Activated T-cell treated with anti-CD3 and anti-CD28 coated beads for 48 hours (primary cell): ENCODE data around the gene CTBP2.

Experiments
- DNase-seq: peaks from one replicate; pipeline ENCODE4 v3.0.0-alpha.2; 2020; ENCODE audit warnings: low read depth

The CTBP2 gene

DNA sequence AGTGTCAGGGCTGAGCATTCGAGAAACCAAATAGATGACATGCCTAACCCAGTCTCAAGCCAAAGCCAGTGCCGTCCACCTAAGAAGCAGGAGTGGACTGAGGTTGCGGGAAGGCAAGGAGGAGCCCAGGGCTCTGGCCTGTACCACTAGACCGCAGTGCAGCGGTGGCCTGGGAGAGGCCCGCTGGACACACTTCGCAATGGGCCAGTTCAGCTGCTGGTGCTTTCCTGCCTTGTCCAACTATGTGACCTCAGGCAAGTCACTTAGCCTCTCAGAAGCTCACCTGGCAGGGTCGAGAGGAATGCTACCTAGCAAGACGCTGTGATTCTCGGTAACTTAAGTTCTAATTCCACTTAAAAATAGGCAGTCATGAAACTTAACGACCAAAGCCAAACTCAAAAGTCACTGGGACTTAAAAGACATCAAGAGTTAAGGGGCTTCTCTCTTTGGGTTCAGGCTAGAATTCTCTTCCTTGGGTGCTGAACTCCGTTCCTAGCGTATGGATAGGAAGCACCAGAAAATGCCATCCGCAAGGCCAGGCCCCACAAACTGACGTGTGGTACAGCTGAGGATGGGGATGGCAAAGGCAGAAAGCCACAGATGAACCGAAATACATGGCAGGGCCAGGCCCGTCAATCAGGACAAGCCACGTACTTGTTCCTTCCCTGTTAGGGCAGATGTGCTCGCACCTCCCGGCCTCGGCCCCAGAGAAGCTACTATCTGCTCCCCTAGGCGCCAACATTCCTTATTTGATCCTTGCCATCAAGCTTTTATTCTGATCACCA, 34.2 kb downstream of the CTBP2 start:
- DNase-seq, result no peak

DNA sequence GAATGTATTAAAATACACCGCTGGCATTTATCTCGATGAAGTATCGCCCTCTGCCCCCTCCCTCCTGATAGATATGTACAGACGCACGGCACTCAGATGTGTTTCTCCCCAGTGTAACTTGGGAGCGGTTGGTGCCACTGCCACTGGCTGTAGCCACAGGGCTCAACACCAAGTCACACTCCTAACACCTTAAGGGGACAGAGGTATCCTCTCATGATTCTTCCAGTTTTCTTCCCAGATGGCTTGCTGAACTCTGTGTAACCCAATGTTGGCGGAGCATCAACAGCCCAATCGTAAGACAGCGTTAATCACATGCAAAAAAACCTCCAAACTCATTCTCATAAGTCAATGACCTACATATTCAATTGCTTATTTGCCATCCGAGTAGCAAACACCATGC, 35.5 kb downstream of the CTBP2 start:
- DNase-seq, result no peak

DNA sequence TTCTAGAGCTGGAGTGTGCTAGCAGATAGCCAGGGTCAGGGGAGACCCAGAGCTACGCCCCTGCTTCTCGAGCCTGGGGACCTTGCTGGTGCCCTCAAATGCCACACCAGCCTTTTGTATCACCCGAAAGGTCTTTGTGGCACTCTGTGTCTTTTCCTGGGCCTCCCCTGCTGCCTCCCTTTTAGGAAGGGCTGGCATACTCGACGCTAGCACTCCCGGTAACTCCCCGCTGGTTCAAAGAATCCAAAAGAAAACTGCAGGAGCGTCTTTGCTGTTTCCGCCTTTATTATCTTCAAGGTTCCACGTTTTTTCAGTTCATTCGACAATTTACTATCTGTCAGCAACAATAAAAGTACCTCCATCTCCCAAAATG, 36.3 kb downstream of the CTBP2 start:
- no peak for DNase-seq

DNA sequence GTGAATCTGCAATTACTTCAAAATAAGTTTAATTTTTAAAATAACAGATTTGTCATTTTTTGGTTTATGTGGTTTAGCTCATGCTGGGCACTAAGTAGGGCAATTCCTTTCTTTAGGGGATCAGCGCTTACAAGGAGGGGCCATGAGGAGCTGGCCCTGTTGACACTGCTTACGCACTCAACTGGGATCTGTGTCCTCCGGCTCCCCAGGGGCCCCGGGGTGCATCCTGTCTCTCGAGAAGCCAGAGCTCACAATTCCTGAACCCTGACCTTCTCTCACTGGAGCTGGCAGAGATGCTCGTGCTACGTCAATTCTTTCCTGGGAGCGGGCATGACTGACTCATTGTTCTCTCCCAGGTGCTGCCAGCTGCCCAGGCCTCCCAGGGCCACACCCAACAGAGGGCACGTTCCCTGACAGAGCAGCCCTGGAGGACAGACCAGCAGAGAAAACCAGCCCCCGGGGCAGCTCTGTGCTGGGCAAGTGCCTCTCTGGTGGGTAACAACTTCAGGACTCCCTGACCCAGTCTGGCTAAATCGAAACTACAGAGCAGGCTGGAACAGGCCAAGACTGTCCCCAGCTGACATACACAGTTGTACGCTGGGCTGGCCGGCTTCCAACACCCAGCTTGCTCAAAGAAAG, 36.8 kb downstream of the CTBP2 start:
- DNase-seq, result no peak

DNA sequence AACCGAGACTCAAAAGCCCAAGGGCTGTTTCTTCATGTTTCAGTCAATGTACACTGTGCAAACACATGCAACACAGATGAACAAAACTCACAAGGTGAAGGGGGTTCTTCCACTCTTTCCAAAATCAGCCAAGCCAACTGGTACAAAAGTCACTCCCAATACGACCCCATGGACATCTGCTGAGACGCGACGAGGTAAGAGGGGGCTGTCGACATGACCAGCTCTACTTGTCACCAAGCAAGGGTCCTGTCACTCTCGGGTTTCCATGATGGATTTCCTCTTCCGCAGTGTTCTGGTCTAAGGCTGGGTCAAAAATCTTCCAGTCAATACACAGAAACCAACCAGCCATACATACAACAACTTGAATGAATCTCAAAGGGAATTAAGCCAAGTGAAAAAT, 37.8 kb downstream of the CTBP2 start:
- no peak for DNase-seq

DNA sequence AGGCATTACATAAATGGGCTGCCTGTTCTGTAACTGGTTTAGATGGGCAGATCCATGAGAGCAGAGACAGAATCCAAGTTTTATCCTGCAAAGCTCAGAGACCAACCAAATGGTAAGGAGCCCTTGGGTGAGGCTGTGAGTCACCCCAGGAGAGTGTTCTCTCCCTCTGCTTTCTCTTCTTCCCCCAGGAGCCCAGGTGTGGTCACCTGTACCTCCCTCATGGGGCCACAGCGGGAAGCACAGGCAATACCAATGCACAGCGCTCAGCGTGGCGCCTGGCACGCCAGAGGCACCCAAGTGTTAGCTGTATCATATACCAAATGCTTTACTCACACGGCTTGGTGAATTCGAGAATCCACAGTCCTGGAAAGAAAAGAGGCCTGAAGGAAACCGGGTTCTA, 39.4 kb downstream of the CTBP2 start:
- no peak for DNase-seq

DNA sequence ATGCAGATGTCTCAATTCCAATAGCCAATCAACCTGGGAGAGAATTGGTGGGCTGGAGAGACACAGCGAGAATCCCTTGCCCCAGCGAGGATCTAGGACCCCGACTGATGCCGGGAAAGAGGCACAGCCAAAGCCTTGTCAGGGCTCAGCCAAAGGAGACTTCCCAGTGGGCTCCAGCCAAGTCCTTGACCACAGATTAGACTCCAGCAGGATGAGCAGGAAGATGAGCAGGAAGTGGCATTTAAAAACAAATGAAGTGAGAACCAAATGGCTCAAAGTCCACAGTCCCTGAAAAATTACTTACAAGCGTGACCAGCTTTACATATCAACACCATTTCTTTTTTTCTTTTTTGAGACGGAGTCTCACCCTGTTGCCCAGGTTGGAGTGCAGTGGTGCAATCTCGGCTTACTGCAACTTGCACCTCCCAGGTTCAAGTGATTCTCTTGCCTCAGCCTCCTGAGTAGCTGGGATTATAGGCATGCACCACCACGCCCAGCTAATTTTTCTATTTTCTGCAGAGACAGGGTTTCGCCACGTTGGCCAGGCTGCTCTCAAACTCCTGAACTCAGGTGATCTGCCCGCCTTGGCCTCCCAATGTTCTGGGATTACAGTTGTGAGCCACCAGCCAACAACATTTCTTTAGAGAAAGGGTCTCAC, 40.2 kb downstream of the CTBP2 start:
- DNase-seq, result no peak

DNA sequence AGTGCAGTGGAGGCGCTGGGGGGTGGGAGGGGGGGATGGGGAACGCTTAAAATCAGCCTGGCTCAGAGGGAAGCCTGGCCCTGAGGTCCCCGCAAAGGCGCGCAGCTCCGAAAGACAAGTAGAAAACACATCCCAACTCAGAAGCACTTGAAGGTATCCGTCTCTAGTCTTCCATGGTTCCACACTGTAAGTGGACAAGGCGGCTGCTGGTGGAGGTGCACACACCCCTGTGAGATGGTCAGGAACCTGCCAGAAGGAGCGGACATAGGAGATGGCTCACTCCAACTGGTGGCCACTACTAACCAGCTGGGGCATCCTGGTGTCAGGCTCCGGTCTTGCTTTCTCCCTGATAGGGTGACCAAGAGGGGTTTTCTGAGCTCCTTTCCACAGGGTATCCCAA, 41.7 kb downstream of the CTBP2 start:
- DNase-seq, result no peak

DNA sequence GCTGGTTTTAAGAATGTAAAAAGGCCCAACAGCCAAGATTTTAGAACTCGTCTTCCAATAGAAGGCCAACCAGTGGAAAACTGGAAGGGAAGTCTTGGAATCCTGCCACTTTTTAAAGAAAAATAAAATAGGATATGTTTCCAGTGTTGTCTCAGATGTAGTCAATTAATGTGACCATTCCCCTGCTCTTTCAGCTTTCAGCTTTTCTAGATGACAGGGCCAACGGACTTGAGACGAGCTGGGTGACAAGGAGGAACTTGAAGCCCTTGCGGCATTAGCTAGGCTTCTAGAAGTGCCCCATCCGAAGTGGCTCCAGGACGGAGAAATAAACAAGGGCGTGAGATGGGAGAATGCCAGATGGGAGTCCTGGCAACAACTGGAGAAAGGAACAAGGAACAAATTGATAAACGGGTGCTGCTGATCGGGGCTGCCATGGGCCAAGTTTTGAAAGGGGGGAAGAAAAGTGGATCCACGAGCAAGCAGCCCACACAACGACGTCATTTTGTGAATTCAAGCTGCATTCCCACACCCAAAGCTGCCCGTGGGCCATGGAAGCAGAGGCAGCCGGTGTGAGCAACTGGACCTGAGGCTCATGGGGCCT, 42.3 kb downstream of the CTBP2 start:
- DNase-seq, result no peak

DNA sequence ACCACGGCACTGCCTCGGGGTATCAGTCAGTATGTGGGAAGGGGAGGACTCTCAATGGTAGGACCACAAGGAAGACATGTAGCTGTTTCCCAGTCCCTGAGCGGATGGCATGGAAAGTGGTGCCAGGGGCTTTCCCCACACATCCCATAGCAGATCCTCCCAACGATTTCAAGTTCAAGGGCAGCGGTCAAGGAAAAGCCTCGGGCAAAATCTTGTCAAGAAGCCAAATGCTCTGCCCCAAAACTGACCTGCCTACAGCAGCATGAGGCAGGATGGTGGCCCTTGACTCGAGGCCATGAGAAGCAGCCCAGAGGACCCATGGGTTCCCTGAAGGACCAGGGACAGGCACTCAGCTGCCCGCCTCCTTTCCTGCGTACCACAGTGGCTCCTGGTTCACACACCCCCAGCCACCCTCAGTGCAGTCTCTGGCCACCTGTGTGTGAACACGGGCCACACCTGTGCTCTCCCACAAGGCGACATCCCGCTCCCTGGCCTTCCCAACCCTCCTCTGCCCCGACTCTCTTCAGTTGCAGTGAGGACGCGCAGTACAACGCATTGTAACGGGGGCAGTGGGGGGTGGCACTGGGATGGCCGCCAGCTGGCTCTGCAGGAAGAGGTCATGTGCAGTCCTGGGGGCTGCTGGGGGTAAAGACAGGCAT, 43.6 kb downstream of the CTBP2 start:
- DNase-seq, result no peak

DNA sequence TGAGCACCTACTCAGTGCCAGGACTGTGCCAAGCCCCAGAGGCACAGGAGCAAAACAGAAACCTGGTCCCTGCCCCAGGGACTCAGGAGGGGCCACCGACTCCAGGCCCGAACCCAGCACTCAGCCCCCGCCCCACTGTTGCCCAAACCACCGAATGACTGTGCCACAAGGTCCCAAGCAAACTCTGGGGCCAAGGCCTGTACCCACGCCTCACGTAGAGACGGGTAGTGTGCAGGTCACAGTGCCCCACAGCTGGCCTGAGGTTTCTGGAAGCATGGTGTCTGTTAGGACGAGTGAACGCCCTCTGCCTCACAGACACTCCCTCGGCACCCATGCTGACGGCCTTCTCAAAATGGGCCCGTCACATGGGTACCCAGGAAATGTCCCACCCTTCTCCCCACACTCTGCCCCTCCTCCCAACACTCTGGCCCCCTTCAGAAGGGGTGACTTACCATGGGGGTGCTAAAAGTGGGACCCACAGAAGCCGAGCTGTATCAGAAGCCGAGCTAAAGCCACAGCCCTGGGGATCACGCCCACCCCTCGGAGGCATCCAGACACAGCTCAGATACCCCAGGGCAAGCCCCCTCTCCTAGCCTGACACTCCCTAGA, 44.2 kb downstream of the CTBP2 start:
- no peak for DNase-seq

DNA sequence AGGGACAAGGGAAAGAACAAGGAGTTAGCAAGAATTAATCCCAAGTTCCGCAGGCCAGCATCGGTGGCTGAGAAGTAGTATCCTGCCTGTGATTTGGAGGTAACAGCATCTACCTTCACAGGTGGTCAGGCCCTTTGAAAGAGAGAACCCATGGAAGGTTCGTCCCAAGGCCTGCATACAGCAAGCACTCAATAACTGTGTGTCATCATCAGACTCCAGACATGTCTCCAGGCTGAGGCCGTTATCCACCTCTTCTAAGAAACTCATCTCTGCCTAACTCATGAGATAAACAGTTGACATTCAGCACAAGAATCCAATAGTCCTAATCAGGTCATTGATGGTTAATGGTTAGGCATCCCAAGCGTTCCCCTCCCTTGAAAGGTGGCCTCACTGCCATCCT, 45.0 kb downstream of the CTBP2 start:
- DNase-seq, result no peak

DNA sequence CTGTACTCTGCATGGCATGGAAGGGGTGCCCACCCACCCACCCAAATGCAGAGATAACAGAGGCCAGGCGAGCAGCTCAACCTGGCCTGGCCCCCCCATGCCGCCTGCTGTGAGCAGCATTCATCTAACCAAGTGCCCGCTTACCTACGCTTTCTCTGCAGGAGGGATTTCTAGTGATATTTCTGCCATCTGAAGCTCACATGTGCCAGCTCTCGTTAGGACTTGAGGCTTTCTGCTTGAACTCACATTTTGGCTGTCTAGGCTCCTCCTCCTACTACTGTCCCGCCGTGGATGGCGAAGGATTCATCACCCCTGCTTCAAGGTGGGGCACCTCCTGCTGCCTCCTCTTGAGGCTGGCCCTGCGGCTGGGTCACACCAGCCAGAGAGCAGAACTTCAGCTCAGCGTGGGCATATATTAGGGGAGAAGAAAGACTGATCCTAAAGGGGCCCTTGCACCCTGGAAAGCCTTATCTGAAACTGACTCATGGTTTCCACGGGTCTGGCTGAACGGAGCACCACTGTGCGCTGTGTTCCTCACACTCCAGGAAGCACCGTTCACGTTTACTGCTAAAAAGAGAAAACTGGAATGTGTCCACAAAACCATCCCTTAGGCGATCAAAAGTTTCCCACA, 45.5 kb downstream of the CTBP2 start:
- DNase-seq, result no peak

DNA sequence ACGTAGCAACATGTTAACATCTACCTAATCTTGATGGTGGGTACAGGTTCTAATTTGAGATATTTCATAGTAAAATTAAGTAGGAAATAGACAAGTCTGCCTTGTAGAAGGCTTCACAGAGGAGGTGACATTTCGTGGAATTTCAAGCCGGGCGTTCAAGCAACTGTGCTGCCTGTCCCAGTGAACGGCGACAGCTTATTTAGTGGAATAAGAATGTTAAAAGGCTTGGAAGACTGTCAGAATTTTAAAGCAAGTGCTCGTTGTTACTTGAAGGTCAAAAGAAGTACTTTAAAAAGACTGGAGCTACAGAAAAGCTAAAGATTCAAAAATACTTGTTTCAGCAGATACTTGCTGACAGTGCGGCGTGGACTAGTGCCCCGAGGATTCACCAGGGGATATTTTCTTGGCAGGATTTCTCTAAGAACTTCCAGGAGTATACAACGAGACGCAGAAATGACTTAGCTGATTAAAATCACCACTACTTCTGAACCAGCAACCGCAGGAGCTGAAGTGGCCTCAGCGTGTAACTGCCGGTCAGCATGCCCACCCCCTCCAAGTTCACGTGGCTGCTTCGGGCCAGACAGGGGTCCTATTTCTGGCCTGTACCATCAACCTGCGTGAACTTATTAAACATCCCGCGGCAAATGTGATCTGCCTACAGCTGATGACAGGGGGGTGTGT, 46.5 kb downstream of the CTBP2 start:
- no peak for DNase-seq

DNA sequence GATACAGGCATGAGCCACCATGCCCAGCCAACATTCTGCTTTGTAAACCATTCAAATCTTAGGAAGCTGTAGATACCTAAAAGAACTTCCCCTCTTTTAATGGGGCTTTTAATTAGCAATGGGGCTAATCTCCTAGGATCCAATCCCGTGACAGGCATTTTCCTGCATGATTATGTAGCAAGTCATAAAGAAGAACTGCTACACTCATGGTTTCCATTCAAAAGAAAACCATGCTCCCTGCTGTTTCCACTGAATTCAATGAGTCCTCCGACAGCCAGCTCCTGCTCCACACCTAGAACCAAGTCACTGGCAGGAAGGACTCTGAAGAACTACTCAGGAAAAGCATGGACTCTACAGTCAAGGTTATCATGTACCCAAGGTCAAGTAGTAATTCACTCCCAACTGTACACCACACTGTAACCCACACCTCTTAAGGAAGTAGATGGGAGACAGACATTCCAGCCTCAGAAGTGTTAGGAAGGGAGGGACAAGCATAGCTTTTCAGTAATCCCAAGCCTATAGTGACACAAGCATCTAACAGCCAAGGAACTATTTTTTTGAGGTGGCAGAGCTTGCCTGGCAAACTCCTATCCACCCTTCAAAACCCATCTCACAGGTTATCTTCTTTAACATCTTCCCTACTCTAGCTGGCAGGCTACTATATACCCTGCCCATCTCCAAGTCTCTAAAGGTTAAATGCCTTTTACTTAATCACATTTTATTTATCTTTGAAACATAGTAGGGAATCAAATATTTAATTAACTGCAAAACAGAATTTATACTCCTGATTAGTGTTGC, 47.5 kb downstream of the CTBP2 start:
- DNase-seq, result no peak

DNA sequence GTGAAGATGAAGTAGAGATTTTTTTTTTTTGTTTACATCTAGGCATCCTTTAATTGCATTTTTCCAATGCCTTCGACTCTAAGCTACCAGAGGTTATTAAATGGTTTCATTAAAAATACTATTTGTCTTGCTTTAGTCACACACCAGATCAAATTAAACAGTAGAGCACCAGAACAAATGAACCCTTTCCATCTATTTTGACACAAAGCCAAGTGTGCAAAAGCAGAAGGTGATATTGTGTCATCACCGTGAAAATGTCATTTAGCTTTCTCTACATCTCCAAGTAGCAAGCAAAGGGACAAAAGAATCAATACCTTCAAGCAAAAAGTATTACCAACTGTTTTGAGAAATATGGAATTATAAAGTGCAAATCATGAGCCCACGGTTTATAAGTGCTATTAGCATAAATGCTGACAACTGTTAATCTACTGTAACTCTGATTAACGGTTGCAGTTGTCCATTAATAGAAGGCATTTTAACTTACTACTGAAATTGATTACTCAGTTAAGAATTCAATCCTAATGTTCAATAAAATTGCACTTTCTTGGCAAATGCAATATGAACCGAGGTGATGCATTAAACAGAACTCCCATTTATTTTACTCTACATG, 49.1 kb downstream of the CTBP2 start:
- no peak for DNase-seq

DNA sequence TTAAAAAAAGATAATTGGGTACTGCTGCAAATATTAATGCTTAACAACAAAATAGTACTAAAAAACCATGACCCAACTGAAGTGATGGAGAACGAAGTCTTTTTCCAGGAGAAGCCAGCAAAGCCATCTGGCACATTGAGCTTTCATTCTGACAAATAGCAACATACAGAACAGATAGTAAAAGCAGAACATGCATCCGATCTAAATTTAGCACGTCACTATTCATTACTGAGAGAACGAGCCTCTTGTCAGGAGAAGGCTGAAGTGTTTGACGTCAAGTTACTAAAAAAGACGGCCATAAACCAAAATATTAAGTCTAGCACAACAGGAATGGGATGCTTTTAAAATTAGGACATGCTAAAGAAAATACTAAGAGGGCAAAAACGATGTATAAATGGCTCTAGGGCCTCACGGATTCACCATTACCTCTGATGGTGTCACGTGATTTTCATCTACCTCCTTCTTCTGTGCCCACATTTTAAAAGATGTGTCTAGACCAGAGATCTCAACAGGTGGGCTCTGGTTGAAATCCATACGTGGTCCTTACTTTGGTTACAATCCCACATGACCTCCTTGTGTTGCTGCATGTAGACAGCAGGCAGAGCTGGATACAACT, 52.3 kb downstream of the CTBP2 start:
- no peak for DNase-seq

DNA sequence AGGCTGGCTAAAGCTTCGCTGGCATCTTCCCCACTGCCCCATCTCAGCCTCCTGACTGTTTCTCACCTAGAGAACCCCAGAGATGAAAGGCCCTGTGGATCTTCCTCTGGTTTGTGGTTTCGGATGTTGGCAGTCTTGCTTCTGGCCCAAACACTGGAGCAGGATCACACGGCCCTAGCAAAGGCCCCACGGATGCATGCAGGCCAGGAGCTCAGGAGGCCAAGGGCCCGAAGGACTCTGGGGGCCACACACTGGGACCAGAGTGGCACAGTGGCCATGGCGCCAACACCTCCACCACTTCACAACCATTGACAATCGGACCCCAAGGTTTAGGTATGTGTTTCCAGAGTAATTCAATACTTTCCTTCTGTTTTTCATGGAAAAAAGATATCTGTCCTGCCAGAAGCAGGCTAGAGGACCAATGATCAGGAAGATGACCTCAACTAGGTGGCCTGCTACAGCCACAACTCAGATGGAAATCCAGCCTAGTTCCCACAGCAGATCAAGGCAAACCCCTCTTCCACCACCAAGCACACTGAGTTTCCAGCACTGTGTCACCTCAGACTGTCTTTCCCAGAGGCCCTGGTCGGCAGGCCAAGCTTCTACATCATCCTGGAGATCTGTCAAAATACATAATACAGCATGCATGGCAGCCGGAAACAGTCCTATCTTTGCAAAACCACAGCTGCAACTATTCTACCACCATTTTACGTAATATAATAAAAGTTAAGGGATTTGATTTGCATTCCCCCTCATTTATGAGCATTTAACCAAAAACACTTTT, 53.0 kb downstream of the CTBP2 start:
- no peak for DNase-seq

DNA sequence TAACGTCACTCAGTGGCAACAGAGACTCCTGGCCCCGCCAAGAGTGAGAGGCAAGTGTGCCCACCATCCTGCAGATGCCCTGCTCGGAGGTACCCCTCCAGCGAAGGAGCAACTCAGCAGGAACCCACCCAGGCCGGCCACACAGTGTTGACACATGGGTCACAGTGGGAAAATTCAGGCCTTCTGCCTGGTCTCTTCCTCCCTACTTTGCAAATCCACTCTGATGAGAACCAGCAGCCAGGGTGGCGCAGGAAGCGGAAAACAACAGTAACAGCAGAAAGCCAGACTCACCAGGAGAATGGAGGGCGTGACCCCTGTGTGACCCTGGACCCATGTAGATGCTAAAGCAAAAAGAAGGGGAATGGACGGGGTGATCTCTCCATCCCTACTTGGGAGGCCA, 53.8 kb downstream of the CTBP2 start:
- DNase-seq, result no peak
